GM12878 (cell line): Measurements from ENCODE around the gene IL36RN.

ENCODE experiments used
- ASH2L ChIP-seq: fragments of 300-600, 200-600 bp; sonication (generic); IDR thresholded peaks from 2 replicates; pipeline ENCODE4 v1.6.1; 2017; ENCODE audit warnings: low read depth, mild to moderate bottlenecking, borderline replicate concordance
- POLR2AphosphoS5 ChIP-seq: IDR thresholded peaks from 2 replicates; pipeline ENCODE4 v1.6.1; 2011; ENCODE audit warnings: mild to moderate bottlenecking, low read length, inconsistent platforms
- RCOR1 ChIP-seq: conservative IDR thresholded peaks from 2 replicates; pipeline ENCODE4 v1.6.1; 2012; ENCODE audit warnings: low read depth, low read length, improper control_type of control experiment

GRCh38 chr2:113080134-113080533 is 21.1 kb downstream of the IL36RN start:
- TF ChIP-seq ASH2L (no peak), POLR2AphosphoS5 (no peak), RCOR1 (no peak)
